MCF 10A (cell line): ENCODE data around the gene FRAS1. TPM values are rescaled to one million over a fixed set of nuclear protein-coding genes. Genes with fewer than 3 reads are reported as not detected.

Source experiments
- BruUV-seq: library from RNA; stranded (reverse); fragments of 400-500 nt; replicated peaks from 2 replicates; lab custom pipeline; 2021; lab: Mats Ljungman, UMichigan
- CTCF ChIA-PET: fragments of 300-600 bp; sonication (Branson Sonifier 250); formaldehyde crosslinking; extraction: SDS; loops from one replicate; lab custom pipeline; 2021; ENCODE audit warnings: antibody characterized with exemption, inconsistent platforms; lab: Yijun Ruan, JAX
- POLR2A ChIA-PET: fragments of 300-600, 350-650 bp; sonication (Branson Sonifier 250); formaldehyde crosslinking; extraction: SDS; loops from one replicate; lab custom pipeline; 2020; ENCODE audit warnings: antibody characterized with exemption, inconsistent platforms; lab: Yijun Ruan, JAX
- DNase-seq: peaks from one replicate; pipeline ENCODE4 v3.0.0-alpha.2; 2018; ENCODE audit not compliant: unreplicated experiment
- H3K27ac Mint-ChIP-seq: one replicate; pipeline ENCODE4 v1.8.0; 2022; ENCODE audit warnings: mild to moderate bottlenecking, low read depth, mixed read lengths; ENCODE audit not compliant: unreplicated experiment
- H3K27me3 Mint-ChIP-seq: one replicate; pipeline ENCODE4 v1.8.0; 2022; ENCODE audit warnings: mixed read lengths; ENCODE audit not compliant: insufficient read depth, unreplicated experiment
- H3K36me3 Mint-ChIP-seq: one replicate; pipeline ENCODE4 v1.8.0; 2022; ENCODE audit warnings: mild to moderate bottlenecking, moderate library complexity, mixed read lengths; ENCODE audit not compliant: insufficient read depth, unreplicated experiment
- H3K4me1 Mint-ChIP-seq: one replicate; pipeline ENCODE4 v1.8.0; 2022; ENCODE audit warnings: mixed read lengths; ENCODE audit not compliant: insufficient read depth, unreplicated experiment
- H3K4me3 Mint-ChIP-seq: one replicate; pipeline ENCODE4 v1.8.0; 2022; ENCODE audit warnings: mild to moderate bottlenecking, moderate library complexity, mixed read lengths; ENCODE audit not compliant: unreplicated experiment
- H3K9me3 Mint-ChIP-seq: one replicate; pipeline ENCODE4 v1.8.0; 2022; ENCODE audit warnings: mixed read lengths; ENCODE audit not compliant: unreplicated experiment
- CTCF ChIP-seq: fragments of 200-600 bp; IDR thresholded peaks from one replicate; pipeline ENCODE4 v1.8.0; 2022; ENCODE audit warnings: antibody characterized with exemption, mild to moderate bottlenecking; ENCODE audit not compliant: unreplicated experiment
- intact Hi-C: fragments of 100-400 bp; cut with micrococcal nuclease; formaldehyde crosslinking; loops from 2 replicates; pipeline ENCODE4 v1.14.1; 2022
- total RNA-seq: library from RNA; stranded (reverse); gene quantifications from 2 replicates; pipeline ENCODE4 v1.2.3, GENCODE V29; 2022

The FRAS1 gene
- total RNA-seq, 1 experiment from 2014 or later: 2.0 TPM

GRCh38 chr4:78362310-78362709 is 305.2 kb downstream of the FRAS1 start:
- ChIA-PET CTCF (interaction anchor here (0.7 kb wide), 1 partner anchor 66 kb away, joined by 3 read pairs; no protein-coding TSS in a partner anchor), POLR2A (no interaction called here)
- Mint-ChIP-seq H3K36me3 (no peaks in the 10 kb centered on the region), H3K9me3 (no peaks in the 10 kb centered on the region), H3K27ac (no peak overlapping the region), H3K27me3 (no peaks in the 10 kb centered on the region), H3K4me3 (no peak overlapping the region), H3K4me1 (no peaks in the 10 kb centered on the region)
- no peak for TF ChIP-seq CTCF
- no TSS peak for BruUV-seq
- intact Hi-C loops: no loop called here
- no peak for DNase-seq

- intact Hi-C loops: no loop called here
- Mint-ChIP-seq H3K4me1 (no peaks in the 10 kb centered on the region), H3K27me3 (no peaks in the 10 kb centered on the region), H3K9me3 (no peaks in the 10 kb centered on the region), H3K36me3 (no peaks in the 10 kb centered on the region), H3K4me3 (no peak overlapping the region), H3K27ac (no peak overlapping the region)
- ChIA-PET POLR2A (no interaction called here), CTCF (no interaction called here)
- no peak for TF ChIP-seq CTCF
- BruUV-seq: no TSS peak
- no peak for DNase-seq
Observed at GRCh38 chr4:78363031-78363570, 306.0 kb downstream of the FRAS1 start.

GRCh38 chr4:78369679-78370078 is 312.6 kb downstream of the FRAS1 start:
- ChIA-PET CTCF (interaction anchor here (0.9 kb wide), 1 partner anchor 9 kb away, joined by 3 read pairs; no protein-coding TSS in a partner anchor), POLR2A (interaction anchor here (1.1 kb wide), 1 partner anchor 25 kb away, joined by 3 read pairs; no protein-coding TSS in a partner anchor)
- DNase-seq: no peak
- H3K27me3 Mint-ChIP-seq: no peaks in the 10 kb centered on the region
- no peaks in the 10 kb centered on the region for H3K9me3 Mint-ChIP-seq
- no peak overlapping the region for H3K27ac Mint-ChIP-seq
- no peak overlapping the region for H3K4me3 Mint-ChIP-seq
- H3K36me3 Mint-ChIP-seq: no peaks in the 10 kb centered on the region
- intact Hi-C loops: no loop called here
- no peak for TF ChIP-seq CTCF
- no peaks in the 10 kb centered on the region for H3K4me1 Mint-ChIP-seq
- no TSS peak for BruUV-seq

- Mint-ChIP-seq H3K36me3 (no peaks in the 10 kb centered on the region), H3K4me3 (no peak overlapping the region), H3K9me3 (no peaks in the 10 kb centered on the region), H3K27me3 (no peaks in the 10 kb centered on the region), H3K4me1 (no peaks in the 10 kb centered on the region), H3K27ac (no peak overlapping the region)
- no TSS peak for BruUV-seq
- no peak for DNase-seq
- CTCF ChIA-PET: interaction anchor here (0.5 to 0.6 kb wide), 2 partner anchors 76 to 179 kb away, joined by 3 to 4 read pairs; no protein-coding TSS in a partner anchor
- POLR2A ChIA-PET: interaction anchor here (1.1 to 1.2 kb wide), 2 partner anchors 15 to 26 kb away, joined by 3 read pairs; no protein-coding TSS in a partner anchor
- intact Hi-C loops: no loop called here
- TF ChIP-seq CTCF: no peak
Observed at GRCh38 chr4:78370631-78371372, 313.7 kb downstream of the FRAS1 start.
